Liver (tissue), 3 donors: ENCODE results near the gene PRPH2.

Experiments
- CTCF ChIP-seq: fragments of 150-350 bp; IDR thresholded peaks from 2 replicates; pipeline ENCODE4 v1.5.1; 2017; ENCODE audit warnings: improper control_type of control experiment, low read depth, low read length; ENCODE audit not compliant: missing input control
- MAX ChIP-seq: IDR thresholded peaks from 2 replicates; pipeline ENCODE4 v1.6.1; 2016; ENCODE audit warnings: antibody characterized with exemption
- RAD21 ChIP-seq, 2 donors: IDR thresholded peaks; 2 replicates each; pipeline ENCODE4 v1.6.1; 2016; ENCODE audit warnings: antibody characterized with exemption in 2 of 2, mild to moderate bottlenecking in 2 of 2
- REST ChIP-seq: IDR thresholded peaks from 2 replicates; pipeline ENCODE4 v1.6.1; 2016; ENCODE audit warnings: antibody characterized with exemption, mild to moderate bottlenecking
- RXRA ChIP-seq, 2 donors: IDR thresholded peaks; 2 replicates each; pipeline ENCODE4 v1.6.1; 2017 to 2018; ENCODE audit warnings: antibody characterized with exemption in 2 of 2, mild to moderate bottlenecking in 1 of 2
- SP1 ChIP-seq: IDR thresholded peaks from 2 replicates; pipeline ENCODE4 v1.6.1; 2018; ENCODE audit warnings: antibody characterized with exemption, mild to moderate bottlenecking
- donor health status: healthy.
- donor health status: healthy.

DNA sequence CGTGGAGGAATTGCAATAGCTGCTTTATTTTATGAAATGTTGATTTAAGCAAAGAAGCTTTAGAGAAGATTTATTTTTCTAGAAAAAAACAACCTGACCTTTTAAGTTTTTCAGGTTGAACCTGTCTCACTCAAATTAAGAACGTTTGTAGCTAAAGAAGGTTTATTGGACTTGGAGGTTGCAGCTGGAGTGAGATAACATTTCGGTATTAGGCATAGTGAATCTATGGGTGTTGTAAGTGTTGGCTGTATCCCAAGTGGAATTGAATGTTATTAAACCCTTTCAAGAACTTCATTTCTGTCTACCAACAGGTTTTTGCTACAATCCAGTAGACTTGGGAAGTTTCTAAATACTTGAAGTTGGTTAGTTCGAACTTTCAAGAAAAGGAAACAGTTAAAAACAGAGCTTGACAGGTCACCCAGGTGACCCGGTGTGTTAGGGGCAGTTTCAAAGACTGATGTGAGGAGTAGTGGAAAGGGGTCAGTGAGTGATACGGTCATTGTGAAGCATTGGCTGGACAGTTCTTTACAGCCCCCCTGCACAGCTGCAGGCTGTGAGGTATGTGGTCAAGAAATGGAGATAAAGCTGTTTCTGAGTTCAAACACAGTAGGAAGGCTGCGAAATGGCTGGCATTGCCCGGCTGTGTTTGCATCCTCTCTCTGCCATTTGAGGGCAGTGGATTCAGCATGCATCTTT lies 26.0 kb upstream of the PRPH2 start:
- TF ChIP-seq CTCF: no peak
- no peak for TF ChIP-seq RXRA (IDR thresholded peaks at IDR 0.05)
- no peak for TF ChIP-seq RAD21 (IDR thresholded peaks at IDR 0.05)
- TF ChIP-seq MAX: no peak
- TF ChIP-seq REST: no peak
- TF ChIP-seq SP1: no peak
